GM06990 (cell line): ENCODE measurements around the gene C4orf50.

Source experiments
- DNase-seq: peaks from one replicate; pipeline ENCODE4 v3.0.0-alpha.2; 2011; ENCODE audit not compliant: insufficient read length; ENCODE audit errors: extremely low read depth
- H3K27me3 ChIP-seq: replicated peaks from 2 replicates; pipeline ENCODE4 v1.6.0; 2011; ENCODE audit warnings: low read length; ENCODE audit not compliant: control insufficient read depth, insufficient read depth
- H3K36me3 ChIP-seq: 2 replicates; pipeline ENCODE4 v1.5.1; 2011; ENCODE audit warnings: low read length; ENCODE audit not compliant: control insufficient read depth, insufficient read depth
- H3K4me3 ChIP-seq: replicated peaks from 2 replicates; pipeline ENCODE4 v1.5.1; 2011; ENCODE audit warnings: low read depth, mild to moderate bottlenecking, control low read depth, low read length
- TF ChIP-seq, protein P1 (sequence below): IDR thresholded peaks from 2 replicates; pipeline ENCODE4 v1.5.1; 2011; ENCODE audit warnings: low read length, control low read depth, mild to moderate bottlenecking, inconsistent platforms; ENCODE audit not compliant: insufficient read depth, poor library complexity, severe bottlenecking

The C4orf50 gene

DNA sequence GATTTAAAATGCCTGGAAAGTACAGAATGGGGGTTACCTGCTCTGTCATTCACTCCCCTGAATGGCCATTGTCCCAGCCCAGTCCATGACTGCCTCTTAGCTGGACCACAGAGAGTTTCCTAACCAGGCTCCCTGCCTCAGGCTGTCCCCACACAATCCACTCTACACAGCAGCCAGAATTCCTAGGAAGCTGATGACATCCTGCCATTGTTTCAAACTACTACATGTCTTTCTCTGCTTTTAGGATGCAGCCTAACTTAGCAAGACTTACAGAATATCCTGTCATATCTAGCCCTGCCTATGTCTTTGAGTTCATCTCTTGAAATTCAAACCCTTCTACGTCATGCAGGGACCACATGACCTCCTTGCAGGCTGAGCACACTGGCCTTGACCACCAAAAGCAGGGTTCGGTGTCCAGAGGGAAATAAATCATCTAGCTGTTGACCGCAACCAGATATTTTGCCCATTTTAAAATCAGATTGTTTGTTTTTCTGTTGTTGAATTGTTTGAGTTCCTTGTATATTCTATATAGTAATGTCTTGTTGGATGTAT lies 109.3 kb downstream of the C4orf50 start:
- no peaks in the 10 kb centered on the region for H3K27me3 ChIP-seq
- TF ChIP-seq, protein P1, sequence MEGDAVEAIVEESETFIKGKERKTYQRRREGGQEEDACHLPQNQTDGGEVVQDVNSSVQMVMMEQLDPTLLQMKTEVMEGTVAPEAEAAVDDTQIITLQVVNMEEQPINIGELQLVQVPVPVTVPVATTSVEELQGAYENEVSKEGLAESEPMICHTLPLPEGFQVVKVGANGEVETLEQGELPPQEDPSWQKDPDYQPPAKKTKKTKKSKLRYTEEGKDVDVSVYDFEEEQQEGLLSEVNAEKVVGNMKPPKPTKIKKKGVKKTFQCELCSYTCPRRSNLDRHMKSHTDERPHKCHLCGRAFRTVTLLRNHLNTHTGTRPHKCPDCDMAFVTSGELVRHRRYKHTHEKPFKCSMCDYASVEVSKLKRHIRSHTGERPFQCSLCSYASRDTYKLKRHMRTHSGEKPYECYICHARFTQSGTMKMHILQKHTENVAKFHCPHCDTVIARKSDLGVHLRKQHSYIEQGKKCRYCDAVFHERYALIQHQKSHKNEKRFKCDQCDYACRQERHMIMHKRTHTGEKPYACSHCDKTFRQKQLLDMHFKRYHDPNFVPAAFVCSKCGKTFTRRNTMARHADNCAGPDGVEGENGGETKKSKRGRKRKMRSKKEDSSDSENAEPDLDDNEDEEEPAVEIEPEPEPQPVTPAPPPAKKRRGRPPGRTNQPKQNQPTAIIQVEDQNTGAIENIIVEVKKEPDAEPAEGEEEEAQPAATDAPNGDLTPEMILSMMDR = no peak

DNA sequence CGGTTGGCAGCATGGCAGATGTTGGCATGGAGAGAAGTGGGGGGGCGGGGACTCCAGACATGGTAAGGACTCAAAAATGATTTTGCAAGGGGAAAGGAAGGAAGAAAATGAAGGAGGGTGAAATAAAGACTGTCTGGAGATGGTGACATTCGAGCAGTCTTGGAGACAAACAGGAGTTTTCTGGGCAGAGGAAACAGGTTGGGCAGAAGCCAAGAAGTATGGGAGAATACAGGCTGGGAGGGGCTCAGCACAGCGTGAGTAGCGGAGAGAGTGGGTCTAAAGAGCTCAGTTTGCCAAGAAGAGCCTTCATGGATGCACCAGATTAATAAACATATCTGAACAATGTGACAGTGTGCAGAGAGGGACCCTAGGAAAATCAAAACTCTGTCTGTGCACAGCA lies 112.0 kb downstream of the C4orf50 start:
- Histone ChIP-seq H3K36me3 (no peaks in the 10 kb centered on the region), H3K27me3 (no peaks in the 10 kb centered on the region), H3K4me3 (no peak overlapping the region)
- TF ChIP-seq, protein P1 = no peak
- DNase-seq = no peak

More for the DNA sequence above, 109.3 kb downstream of the C4orf50 start:
- no peak for DNase-seq
- H3K36me3 ChIP-seq = no peaks in the 10 kb centered on the region
- no peak overlapping the region for H3K4me3 ChIP-seq

DNA sequence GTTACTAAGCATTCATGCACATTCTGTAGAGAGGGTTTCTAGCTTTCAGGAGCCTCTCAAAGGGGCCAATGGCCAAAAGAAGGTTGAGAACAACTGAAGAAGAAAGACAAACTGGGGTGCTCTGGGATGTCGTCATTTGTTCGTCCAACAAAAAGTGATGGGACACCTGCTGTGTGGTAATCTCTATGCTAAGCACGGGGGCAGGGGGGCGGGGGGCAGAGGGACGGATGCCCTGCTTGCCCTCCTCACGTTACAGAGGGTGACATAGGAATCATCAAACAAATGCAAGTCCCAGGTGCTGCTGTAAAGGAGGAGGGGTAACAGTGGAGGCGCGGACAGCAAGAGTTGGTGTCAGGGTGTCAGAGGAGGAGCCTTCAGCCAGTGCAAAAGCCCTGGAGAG lies 112.5 kb downstream of the C4orf50 start:
- DNase-seq = no peak
- Histone ChIP-seq H3K36me3 (no peaks in the 10 kb centered on the region), H3K4me3 (no peak overlapping the region), H3K27me3 (no peaks in the 10 kb centered on the region)
- TF ChIP-seq, protein P1 = no peak

DNA sequence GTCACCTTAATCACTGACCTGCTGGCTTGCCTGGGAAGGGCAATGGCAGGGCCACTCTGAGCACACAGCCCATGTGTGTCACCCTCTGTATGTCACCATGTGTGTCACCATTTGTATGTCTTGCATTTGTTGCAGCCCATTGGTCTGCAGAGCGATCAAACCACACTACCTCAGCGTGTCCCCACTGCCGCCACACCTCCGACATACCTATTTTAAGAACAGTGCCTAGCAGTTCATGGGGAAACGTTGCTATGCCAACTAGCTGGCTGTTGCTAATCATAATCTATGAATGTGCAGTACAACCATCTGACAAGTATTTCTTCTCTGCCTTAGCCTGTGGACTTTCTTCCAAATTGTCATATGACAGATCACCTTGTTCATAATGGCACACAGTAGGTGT lies 117.4 kb downstream of the C4orf50 start:
- TF ChIP-seq, protein P1 = no peak
- no peak overlapping the region for H3K4me3 ChIP-seq
- no peak for DNase-seq
- no peaks in the 10 kb centered on the region for H3K27me3 ChIP-seq
- no peaks in the 10 kb centered on the region for H3K36me3 ChIP-seq

DNA sequence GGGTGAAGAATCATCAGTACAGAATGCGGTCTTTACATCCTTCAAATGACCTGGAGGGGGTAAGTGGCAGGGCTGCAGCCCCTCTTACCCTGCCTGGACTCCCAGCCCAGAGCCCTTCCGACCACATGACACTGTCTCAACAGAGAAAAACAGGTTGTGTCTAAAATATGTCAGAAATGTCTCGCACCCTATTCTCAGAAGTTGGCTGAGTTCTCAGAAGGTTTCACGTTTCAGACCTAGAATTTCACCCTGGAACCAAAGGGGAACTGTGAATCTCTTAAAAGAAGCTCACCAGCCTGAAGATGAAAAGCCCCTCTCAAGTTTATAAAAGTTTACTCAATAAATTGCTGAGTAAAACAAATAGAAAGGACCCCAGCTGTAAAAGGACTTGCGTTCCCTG lies 118.3 kb downstream of the C4orf50 start:
- H3K27me3 ChIP-seq = no peaks in the 10 kb centered on the region
- TF ChIP-seq, protein P1 = no peak

DNA sequence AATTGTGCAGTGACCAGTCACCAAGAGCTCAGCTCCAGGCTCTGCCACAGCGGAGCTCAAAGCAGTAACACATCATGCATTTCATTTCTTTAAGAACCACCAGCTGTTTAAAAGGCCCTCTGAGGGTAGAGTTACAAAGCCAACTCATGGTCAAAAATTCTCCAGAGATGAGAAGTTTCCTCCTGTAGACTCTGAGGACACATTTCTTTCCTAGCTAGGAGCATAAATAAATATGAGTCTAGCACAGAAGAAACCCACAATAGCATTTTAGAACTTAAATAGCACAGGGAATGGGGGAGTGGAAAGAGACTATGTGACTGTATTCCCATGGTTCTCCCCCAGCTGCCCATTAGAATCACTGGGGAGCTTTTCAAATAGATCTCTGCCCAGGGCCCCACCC lies 118.8 kb downstream of the C4orf50 start:
- Histone ChIP-seq H3K27me3 (no peaks in the 10 kb centered on the region), H3K4me3 (no peak overlapping the region), H3K36me3 (no peaks in the 10 kb centered on the region)
- TF ChIP-seq, protein P1 = no peak
- DNase-seq = no peak

More for the DNA sequence above, 118.3 kb downstream of the C4orf50 start:
- no peak for DNase-seq
- H3K36me3 ChIP-seq = no peaks in the 10 kb centered on the region
- no peak overlapping the region for H3K4me3 ChIP-seq
